ENCODE results near the gene HHLA2. TPM values are rescaled to one million over a fixed set of nuclear protein-coding genes. Genes with fewer than 3 reads are reported as not detected.

HHLA2 gene
- total RNA-seq, 1 donor, result not detected

DNA sequence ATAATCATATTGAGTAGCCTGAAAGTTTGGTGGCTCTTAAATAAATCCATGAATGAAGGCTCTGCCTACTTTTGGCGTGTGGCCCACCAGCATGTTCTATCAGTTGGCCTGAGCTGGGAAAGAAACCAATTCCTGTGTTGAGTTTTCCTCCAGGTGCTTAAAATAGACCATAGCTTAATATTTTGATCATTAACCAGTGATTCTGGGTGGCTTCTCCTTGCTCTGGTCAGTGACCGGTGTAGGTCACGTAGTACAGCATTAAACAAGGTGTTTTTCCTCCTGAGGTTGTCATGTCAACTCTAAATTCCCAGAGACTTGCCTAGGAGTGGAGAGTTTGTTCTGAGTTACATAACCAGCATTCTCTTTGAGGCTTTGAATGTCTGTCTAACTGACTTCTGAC, 1.3 kb downstream of the HHLA2 start:
- H3K4me3 ChIP-seq (ENCODE audit: low read depth, low read length), result no peak overlapping the region
- TF ChIP-seq, protein P1, sequence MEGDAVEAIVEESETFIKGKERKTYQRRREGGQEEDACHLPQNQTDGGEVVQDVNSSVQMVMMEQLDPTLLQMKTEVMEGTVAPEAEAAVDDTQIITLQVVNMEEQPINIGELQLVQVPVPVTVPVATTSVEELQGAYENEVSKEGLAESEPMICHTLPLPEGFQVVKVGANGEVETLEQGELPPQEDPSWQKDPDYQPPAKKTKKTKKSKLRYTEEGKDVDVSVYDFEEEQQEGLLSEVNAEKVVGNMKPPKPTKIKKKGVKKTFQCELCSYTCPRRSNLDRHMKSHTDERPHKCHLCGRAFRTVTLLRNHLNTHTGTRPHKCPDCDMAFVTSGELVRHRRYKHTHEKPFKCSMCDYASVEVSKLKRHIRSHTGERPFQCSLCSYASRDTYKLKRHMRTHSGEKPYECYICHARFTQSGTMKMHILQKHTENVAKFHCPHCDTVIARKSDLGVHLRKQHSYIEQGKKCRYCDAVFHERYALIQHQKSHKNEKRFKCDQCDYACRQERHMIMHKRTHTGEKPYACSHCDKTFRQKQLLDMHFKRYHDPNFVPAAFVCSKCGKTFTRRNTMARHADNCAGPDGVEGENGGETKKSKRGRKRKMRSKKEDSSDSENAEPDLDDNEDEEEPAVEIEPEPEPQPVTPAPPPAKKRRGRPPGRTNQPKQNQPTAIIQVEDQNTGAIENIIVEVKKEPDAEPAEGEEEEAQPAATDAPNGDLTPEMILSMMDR (IDR thresholded peaks at IDR 0.05; ENCODE audit: insufficient read depth, low read length), result no peak
- DNase-seq (ENCODE audit: low read depth), result peak; percentile 8

DNA sequence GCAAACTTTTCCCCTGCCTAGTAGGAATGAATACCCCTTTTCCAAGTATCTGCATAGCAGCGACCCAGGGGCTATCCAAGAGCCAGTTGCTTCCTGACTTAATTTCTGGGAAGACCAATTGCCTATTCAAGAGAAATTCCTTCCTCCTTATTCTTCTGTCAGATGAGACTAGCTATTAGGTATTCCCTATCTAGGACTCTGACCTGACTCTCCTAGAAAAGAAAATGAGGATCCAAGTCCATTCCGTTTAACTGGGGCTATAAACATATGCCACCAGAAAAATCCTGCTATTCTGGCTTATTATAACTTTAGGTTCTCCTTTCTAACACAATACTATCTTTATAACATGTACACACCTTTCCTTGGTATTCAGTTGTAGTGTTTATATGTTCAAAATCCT, 1.7 kb downstream of the HHLA2 start:
- TF ChIP-seq, protein P1 (IDR thresholded peaks at IDR 0.05; ENCODE audit: insufficient read depth, low read length), result no peak
- no peak overlapping the region for H3K4me3 ChIP-seq (ENCODE audit: low read depth, low read length)
- DNase-seq (ENCODE audit: low read depth), result no peak

DNA sequence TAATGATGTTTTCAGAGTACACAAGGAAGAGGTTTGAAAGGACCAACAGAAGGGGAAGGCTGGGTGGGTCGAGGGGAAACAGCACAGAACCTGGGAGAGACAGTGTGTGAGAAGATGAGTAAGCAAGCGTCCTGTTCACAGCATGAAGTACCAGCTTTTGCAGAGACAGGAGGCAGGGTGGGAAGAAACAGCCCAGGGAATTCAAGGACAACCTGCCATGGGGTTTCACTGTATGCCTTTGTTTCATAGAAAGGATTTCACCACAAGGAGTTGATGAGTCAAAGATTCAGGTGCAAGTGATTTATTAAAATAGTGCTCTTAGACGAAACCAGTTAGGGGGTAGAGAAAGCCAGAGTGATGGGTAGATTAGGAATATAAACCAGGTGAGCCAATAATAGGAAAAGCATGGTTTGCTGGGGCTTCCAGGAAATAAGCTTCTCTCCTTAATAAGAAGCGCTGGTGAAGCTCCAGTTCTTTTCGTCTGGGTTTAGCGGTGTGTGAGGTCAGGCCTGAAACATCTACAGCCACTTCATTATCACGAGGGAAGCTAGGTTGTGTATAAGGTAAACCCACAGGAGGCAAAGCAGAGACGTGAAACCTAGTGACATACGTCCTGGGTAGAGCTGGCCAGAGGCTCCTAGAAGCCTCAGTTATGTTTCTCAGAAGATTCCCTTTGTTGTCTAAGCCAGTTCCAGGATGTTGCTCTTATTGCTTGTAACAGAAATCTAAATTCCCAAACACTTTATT, 3.9 kb downstream of the HHLA2 start:
- no peak for DNase-seq (ENCODE audit: low read depth)
- no peak overlapping the region for H3K4me3 ChIP-seq (ENCODE audit: low read depth, low read length)
- TF ChIP-seq, protein P1 (IDR thresholded peaks at IDR 0.05; ENCODE audit: insufficient read depth, low read length), result no peak

DNA sequence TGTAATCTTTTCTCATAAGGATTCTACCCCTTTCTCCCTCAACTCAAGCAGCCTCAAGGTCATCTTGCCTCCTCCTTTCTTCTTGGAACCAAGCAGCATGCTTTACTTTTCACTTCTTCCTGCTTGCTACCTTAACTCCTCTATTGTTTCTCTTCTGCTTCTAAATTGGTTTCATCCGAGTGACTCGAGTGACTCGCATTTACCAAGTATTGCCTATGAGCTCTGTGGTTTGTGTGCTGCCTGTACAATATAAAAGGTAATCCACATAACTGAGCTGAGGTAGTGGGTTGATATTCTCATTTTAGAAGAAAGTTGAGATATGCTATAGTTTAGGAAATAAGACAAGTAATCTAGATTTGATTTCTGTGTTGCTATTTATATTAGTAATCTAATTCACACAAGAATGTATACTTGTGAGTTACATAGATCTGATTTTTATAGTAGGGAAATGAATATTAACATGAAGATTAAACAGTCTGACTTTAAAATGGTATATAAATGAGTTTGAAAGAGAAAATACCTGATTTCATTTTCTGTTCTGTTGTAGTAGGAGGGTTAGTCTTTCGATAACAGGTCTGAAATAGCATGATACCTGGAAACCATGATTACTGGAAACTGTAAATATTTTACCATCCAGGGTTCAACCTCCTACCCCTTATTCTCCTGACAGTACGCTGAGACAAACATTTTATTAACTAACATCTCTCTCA, 5.5 kb downstream of the HHLA2 start:
- peak; percentile 9 for DNase-seq (ENCODE audit: low read depth)
- H3K4me3 ChIP-seq (ENCODE audit: low read depth, low read length), result no peak overlapping the region
- TF ChIP-seq, protein P1 (IDR thresholded peaks at IDR 0.05; ENCODE audit: insufficient read depth, low read length), result no peak

DNA sequence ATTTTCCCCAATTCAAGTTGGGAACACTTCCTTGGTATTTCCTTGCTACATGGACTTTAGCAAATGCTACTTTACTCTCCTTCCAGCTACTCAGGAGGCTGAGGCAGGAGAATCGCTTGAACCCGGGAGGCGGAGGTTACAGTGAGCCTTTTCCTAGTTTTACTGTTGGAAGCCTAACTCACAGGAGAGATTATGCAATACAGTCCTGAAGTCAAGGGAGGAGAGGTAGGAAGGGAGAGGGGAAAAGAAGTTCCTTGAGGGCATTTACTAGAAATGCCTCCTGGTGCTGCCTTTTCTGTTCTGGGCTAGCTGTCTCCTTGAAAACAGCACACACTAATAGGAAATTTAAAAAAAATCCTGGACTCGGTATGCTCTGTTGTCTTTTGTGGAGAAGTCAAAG, 6.2 kb downstream of the HHLA2 start:
- no peak overlapping the region for H3K4me3 ChIP-seq (ENCODE audit: low read depth, low read length)
- TF ChIP-seq, protein P1 (IDR thresholded peaks at IDR 0.05; ENCODE audit: insufficient read depth, low read length), result no peak
- DNase-seq (ENCODE audit: low read depth), result no peak

DNA sequence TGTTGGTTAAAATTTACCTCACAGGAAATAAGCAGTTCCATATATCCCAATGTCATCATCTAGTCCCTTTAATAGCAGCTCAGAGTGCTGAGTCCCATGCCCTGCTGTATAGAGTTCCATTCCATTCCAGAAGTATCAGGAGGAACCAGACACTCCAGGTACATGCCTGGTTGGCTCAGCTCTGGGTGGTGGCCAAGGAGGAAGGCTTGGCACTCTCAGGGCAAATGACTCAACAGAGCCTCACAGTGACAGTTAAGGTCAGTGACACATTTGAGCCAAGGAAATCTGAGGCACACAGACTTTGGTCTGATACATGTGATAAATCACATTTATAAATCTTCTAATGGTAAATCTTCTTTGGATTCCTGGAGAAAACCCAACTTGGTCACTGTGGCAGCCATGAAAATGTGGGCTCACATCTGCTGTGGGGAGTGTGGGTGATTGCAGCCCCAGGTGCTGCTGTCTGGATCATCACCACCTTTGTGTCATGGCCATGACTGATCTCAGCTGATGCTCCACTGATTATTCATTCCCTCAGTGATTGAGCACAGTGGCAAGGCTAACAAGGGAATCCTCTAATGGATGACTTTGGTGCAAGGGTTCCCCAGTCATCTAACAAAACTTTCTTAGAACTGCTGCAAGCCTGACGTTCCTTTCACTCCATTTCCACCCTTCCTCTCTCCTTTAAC, 9.3 kb downstream of the HHLA2 start:
- no peak overlapping the region for H3K4me3 ChIP-seq (ENCODE audit: low read depth, low read length)
- TF ChIP-seq, protein P1 (IDR thresholded peaks at IDR 0.05; ENCODE audit: insufficient read depth, low read length), result no peak
- DNase-seq (ENCODE audit: low read depth), result no peak

Measured in fibroblast of the aortic adventitia (primary cell).